ENCODE results near the gene TYMS.

DNA sequence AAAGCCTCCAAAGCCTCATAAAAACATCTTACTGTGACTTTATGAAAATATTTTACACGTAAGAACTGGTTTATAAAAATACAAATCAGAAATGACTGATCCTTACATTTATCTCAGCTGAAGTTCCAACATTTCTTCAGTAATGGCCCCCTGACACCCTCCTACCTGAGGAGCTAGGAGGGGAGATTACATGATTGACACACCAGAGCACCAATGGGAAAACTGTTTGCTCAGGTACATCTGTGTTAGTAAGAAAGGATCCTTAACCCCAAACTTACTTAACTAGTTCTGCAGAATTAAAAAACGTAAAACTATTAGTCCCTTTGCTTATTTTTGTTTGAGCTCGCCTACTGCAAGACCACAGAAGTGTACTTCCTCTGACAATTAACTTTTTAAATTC lies 28.0 kb downstream of the TYMS start:
- TF ChIP-seq, protein P1, sequence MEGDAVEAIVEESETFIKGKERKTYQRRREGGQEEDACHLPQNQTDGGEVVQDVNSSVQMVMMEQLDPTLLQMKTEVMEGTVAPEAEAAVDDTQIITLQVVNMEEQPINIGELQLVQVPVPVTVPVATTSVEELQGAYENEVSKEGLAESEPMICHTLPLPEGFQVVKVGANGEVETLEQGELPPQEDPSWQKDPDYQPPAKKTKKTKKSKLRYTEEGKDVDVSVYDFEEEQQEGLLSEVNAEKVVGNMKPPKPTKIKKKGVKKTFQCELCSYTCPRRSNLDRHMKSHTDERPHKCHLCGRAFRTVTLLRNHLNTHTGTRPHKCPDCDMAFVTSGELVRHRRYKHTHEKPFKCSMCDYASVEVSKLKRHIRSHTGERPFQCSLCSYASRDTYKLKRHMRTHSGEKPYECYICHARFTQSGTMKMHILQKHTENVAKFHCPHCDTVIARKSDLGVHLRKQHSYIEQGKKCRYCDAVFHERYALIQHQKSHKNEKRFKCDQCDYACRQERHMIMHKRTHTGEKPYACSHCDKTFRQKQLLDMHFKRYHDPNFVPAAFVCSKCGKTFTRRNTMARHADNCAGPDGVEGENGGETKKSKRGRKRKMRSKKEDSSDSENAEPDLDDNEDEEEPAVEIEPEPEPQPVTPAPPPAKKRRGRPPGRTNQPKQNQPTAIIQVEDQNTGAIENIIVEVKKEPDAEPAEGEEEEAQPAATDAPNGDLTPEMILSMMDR (IDR thresholded peaks at IDR 0.05; ENCODE audit: poor library complexity, severe bottlenecking): no peak
- TF ChIP-seq, protein P2, sequence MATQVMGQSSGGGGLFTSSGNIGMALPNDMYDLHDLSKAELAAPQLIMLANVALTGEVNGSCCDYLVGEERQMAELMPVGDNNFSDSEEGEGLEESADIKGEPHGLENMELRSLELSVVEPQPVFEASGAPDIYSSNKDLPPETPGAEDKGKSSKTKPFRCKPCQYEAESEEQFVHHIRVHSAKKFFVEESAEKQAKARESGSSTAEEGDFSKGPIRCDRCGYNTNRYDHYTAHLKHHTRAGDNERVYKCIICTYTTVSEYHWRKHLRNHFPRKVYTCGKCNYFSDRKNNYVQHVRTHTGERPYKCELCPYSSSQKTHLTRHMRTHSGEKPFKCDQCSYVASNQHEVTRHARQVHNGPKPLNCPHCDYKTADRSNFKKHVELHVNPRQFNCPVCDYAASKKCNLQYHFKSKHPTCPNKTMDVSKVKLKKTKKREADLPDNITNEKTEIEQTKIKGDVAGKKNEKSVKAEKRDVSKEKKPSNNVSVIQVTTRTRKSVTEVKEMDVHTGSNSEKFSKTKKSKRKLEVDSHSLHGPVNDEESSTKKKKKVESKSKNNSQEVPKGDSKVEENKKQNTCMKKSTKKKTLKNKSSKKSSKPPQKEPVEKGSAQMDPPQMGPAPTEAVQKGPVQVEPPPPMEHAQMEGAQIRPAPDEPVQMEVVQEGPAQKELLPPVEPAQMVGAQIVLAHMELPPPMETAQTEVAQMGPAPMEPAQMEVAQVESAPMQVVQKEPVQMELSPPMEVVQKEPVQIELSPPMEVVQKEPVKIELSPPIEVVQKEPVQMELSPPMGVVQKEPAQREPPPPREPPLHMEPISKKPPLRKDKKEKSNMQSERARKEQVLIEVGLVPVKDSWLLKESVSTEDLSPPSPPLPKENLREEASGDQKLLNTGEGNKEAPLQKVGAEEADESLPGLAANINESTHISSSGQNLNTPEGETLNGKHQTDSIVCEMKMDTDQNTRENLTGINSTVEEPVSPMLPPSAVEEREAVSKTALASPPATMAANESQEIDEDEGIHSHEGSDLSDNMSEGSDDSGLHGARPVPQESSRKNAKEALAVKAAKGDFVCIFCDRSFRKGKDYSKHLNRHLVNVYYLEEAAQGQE (IDR thresholded peaks at IDR 0.05; ENCODE audit: borderline replicate concordance): no peak
- TF ChIP-seq POLR2AphosphoS5 (IDR thresholded peaks at IDR 0.05): no peak
- TF ChIP-seq EP300 (conservative IDR thresholded peaks at IDR 0.05; ENCODE audit: poor library complexity, severe bottlenecking): no peak
- no peak for TF ChIP-seq TAF1 (IDR thresholded peaks at IDR 0.05; ENCODE audit: low read depth)
